GM12878 (cell line): ENCODE data around the gene ZNF107. TPM values are rescaled to one million over a fixed set of nuclear protein-coding genes. Genes with fewer than 3 reads are reported as not detected.

Experiments
- ATAC-seq: fragments of 200-7000 bp; cut with Tn5 transposase; 3 replicates; pipeline ENCODE4 v1.9.1; 2020; ENCODE audit warnings: mild to moderate bottlenecking, moderate library complexity
- BruUV-seq: library from RNA; stranded (reverse); fragments of 400-500 nt; replicated peaks from 2 replicates; lab custom pipeline; 2021; lab: Mats Ljungman, UMichigan
- CTCF ChIA-PET: fragments of 300-600 bp; sonication (Branson Sonifier 250); formaldehyde crosslinking; extraction: SDS; loops from one replicate; lab custom pipeline; 2021; ENCODE audit warnings: inconsistent platforms; lab: Yijun Ruan, JAX
- POLR2A ChIA-PET: fragments of 350-600 bp; formaldehyde crosslinking; extraction: SDS; loops from one replicate; lab custom pipeline; 2021; ENCODE audit warnings: inconsistent platforms; lab: Charles Lee
- RAD21 ChIA-PET: fragments of 300-600 bp; sonication (Branson Sonifier 250); formaldehyde crosslinking; loops from one replicate; lab custom pipeline; 2023; ENCODE audit warnings: antibody characterized with exemption; ENCODE audit not compliant: unreplicated experiment; lab: Charles Lee
- SMC1A ChIA-PET: fragments of 300-600 bp; sonication (Branson Sonifier 250); formaldehyde crosslinking; loops from one replicate; lab custom pipeline; 2023; ENCODE audit not compliant: unreplicated experiment, uncharacterized antibody; lab: Charles Lee
- DNase-seq: peaks from one replicate; pipeline ENCODE4 v3.0.0-alpha.2; 2011; ENCODE audit warnings: low read depth, low spot score
- FAIRE-seq: peaks from 3 replicates; lab custom pipeline; 2011; peaks lifted over from hg19 to GRCh38; lab: Jason Lieb, UNC
- H2AFZ ChIP-seq: 2 replicates; pipeline ENCODE4 v1.6.0; 2011; ENCODE audit warnings: low read depth, low read length, control low read depth; ENCODE audit not compliant: control insufficient read depth
- H3K27ac ChIP-seq: 2 replicates; pipeline ENCODE4 v1.5.1; 2011; ENCODE audit warnings: control low read depth; ENCODE audit not compliant: control insufficient read depth, insufficient read depth
- H3K27me3 ChIP-seq, 2 experiments: replicated peaks in 1 of 2; 2 replicates each; pipeline versions ENCODE4 v1.6.0 to v1.6.1; 2011; ENCODE audit warnings: low read length in 1 of 2; ENCODE audit not compliant: control insufficient read depth in 2 of 2, insufficient read depth in 2 of 2
- H3K36me3 ChIP-seq, 2 experiments: 2 replicates each; pipeline ENCODE4 v1.5.1; 2011; ENCODE audit warnings: low read length in 1 of 2; ENCODE audit not compliant: control insufficient read depth in 2 of 2, insufficient read depth in 2 of 2
- H3K4me1 ChIP-seq: 2 replicates; pipeline ENCODE4 v1.6.1; 2011; ENCODE audit warnings: mild to moderate bottlenecking, low read length, moderate library complexity, mixed read lengths; ENCODE audit not compliant: control insufficient read depth, insufficient read depth
- H3K4me2 ChIP-seq: 2 replicates; pipeline ENCODE4 v1.6.0; 2011; ENCODE audit warnings: control low read depth; ENCODE audit not compliant: control insufficient read depth, insufficient read depth
- H3K4me3 ChIP-seq: fragments of 200-600 bp; sonication (generic); 2 replicates; pipeline ENCODE4 v1.5.1; 2016
- H3K79me2 ChIP-seq: 2 replicates; pipeline ENCODE4 v1.6.0; 2011; ENCODE audit warnings: low read length; ENCODE audit not compliant: control insufficient read depth, insufficient read depth
- H3K9ac ChIP-seq: 2 replicates; pipeline ENCODE4 v1.8.0; 2011; ENCODE audit warnings: low read length, control low read depth, mixed read lengths; ENCODE audit not compliant: control insufficient read depth, insufficient read depth
- H3K9me3 ChIP-seq: replicated peaks from 3 replicates; pipeline ENCODE4 v1.5.1; 2011; ENCODE audit warnings: mild to moderate bottlenecking, low read length; ENCODE audit not compliant: control insufficient read depth, insufficient read depth
- H4K20me1 ChIP-seq: 2 replicates; pipeline ENCODE4 v1.6.0; 2011; ENCODE audit not compliant: control insufficient read depth, insufficient read depth
- CEBPB ChIP-seq, 2 experiments: fragments of 150-350 bp in 1 of 2; IDR thresholded peaks; 2 replicates each; pipeline ENCODE4 v1.6.1; 2012 to 2014; ENCODE audit warnings: low read depth in 2 of 2, low read length in 2 of 2, borderline replicate concordance in 1 of 2, inconsistent platforms in 1 of 2
- IRF5 ChIP-seq: fragments of 450-650 bp; IDR thresholded peaks from 2 replicates; pipeline ENCODE4 v1.6.1; 2017; ENCODE audit warnings: borderline replicate concordance
- KDM1A ChIP-seq: fragments of 200-600 bp; sonication (generic); IDR thresholded peaks from 2 replicates; pipeline ENCODE4 v1.6.1; 2016; ENCODE audit warnings: borderline replicate concordance
- MEF2A ChIP-seq: IDR thresholded peaks from 2 replicates; pipeline ENCODE4 v1.6.1; 2011; ENCODE audit warnings: low read depth, mild to moderate bottlenecking, low read length, moderate library complexity; ENCODE audit not compliant: insufficient read depth
- MYB ChIP-seq: fragments of 150-350 bp; IDR thresholded peaks from 2 replicates; pipeline ENCODE4 v1.6.1; 2014; ENCODE audit warnings: mild to moderate bottlenecking, low read depth, low read length, borderline replicate concordance
- NFYA ChIP-seq: IDR thresholded peaks from 2 replicates; pipeline ENCODE4 v1.6.1; 2011; ENCODE audit warnings: low read depth, mild to moderate bottlenecking, low read length, improper control_type of control experiment, borderline replicate concordance
- PAX8 ChIP-seq: fragments of 450-650 bp; IDR thresholded peaks from 2 replicates; pipeline ENCODE4 v1.6.1; 2017; ENCODE audit warnings: mild to moderate bottlenecking, moderate library complexity
- RELA ChIP-seq: fragments of 450-650 bp; IDR thresholded peaks from 2 replicates; pipeline ENCODE4 v1.8.0; 2014; ENCODE audit warnings: borderline replicate concordance; ENCODE audit not compliant: partially characterized antibody
- SP1 ChIP-seq: IDR thresholded peaks from one replicate; pipeline ENCODE4 v1.6.1; 2011; ENCODE audit warnings: low read depth, low read length
- WGBS: methylation state at CpG from one replicate; pipeline ENCODE4 v1.1.6; 2016; ENCODE audit warnings: low lambda C conversion rate; ENCODE audit not compliant: insufficient replicate concordance, insufficient coverage; ENCODE audit errors: missing lambda C conversion rate; 5-methylcytosine and 5-hydroxymethylcytosine counted together
- in situ Hi-C: fragments of 300-500 bp; cut with MboI; formaldehyde crosslinking; loops from 9 replicates; pipeline ENCODE4 v1.14.3; 2018; ENCODE audit warnings: mixed read lengths
- intact Hi-C: fragments of 100-400 bp; cut with micrococcal nuclease; formaldehyde crosslinking; loops from one replicate; pipeline ENCODE4 v1.14.2; 2022; ENCODE audit not compliant: unreplicated experiment
- polyA plus RNA-seq, 11 experiments: library from polyadenylated mRNA; depleted of rRNA in 4 of 11; unstranded in 6 of 11; stranded (reverse) in 5 of 11; fragments of >200 nt; fragmentation: Nextera tagmentation in 4 of 11; fragmentation: Illumina TruSeq in 1 of 11; extraction: Ambion mirVana in 4 of 11; extraction: Trizol in 1 of 11; gene quantifications; 1 replicate in 1 of 11; 2 replicates in 10 of 11; pipeline versions ENCODE4 v1.2.1 to v1.2.3, GENCODE V29; 2011 to 2016; ENCODE audit warnings: inconsistent platforms in 2 of 11, missing spikeins in 2 of 11, low read depth in 1 of 11
- total RNA-seq, 4 experiments: library from RNA; depleted of rRNA in 3 of 4; stranded (reverse); fragments of >200 nt in 3 of 4; fragmentation: Illumina TruSeq in 1 of 4; extraction: Trizol in 1 of 4; gene quantifications; 2 replicates each; pipeline versions ENCODE4 v1.2.1 to v1.2.3, GENCODE V29; 2013 to 2021
- TF ChIP-seq, protein P1 (sequence below): fragments of 450-650 bp; IDR thresholded peaks from 2 replicates; pipeline ENCODE4 v1.6.1; 2018; ENCODE audit warnings: mild to moderate bottlenecking, low read depth, moderate library complexity; ENCODE audit not compliant: partially characterized antibody
- TF ChIP-seq, protein P2 (sequence below), 3 experiments: IDR thresholded peaks in 2 of 3; conservative IDR thresholded peaks in 1 of 3; 2 replicates each; pipeline ENCODE4 v1.5.1; 2011; ENCODE audit warnings: low read depth in 3 of 3, low read length in 3 of 3, mild to moderate bottlenecking in 3 of 3, control low read depth in 2 of 3, moderate library complexity in 2 of 3, inconsistent platforms in 1 of 3, mixed read lengths in 1 of 3; ENCODE audit not compliant: control insufficient read depth in 2 of 3, insufficient read depth in 1 of 3; ENCODE audit errors: extremely low read depth in 1 of 3
- TF ChIP-seq, protein P3 (sequence below): fragments of 450-650 bp; IDR thresholded peaks from 2 replicates; pipeline ENCODE4 v1.6.1; 2017; ENCODE audit warnings: mild to moderate bottlenecking, low read depth, inconsistent platforms; ENCODE audit not compliant: poor library complexity, severe bottlenecking

The ZNF107 gene
- total and polyA plus RNA-seq, 10 of the 15 experiments (the other 5 are each of a cell fraction or from before 2014, with no cell fraction given): 3.2 to 23.3 (median 13.7) TPM

GRCh38 chr7:64632029-64632428 lies 33.9 kb upstream of the ZNF107 start:
- TF ChIP-seq, protein P1, sequence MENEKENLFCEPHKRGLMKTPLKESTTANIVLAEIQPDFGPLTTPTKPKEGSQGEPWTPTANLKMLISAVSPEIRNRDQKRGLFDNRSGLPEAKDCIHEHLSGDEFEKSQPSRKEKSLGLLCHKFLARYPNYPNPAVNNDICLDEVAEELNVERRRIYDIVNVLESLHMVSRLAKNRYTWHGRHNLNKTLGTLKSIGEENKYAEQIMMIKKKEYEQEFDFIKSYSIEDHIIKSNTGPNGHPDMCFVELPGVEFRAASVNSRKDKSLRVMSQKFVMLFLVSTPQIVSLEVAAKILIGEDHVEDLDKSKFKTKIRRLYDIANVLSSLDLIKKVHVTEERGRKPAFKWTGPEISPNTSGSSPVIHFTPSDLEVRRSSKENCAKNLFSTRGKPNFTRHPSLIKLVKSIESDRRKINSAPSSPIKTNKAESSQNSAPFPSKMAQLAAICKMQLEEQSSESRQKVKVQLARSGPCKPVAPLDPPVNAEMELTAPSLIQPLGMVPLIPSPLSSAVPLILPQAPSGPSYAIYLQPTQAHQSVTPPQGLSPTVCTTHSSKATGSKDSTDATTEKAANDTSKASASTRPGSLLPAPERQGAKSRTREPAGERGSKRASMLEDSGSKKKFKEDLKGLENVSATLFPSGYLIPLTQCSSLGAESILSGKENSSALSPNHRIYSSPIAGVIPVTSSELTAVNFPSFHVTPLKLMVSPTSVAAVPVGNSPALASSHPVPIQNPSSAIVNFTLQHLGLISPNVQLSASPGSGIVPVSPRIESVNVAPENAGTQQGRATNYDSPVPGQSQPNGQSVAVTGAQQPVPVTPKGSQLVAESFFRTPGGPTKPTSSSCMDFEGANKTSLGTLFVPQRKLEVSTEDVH: no peak
- no peak for TF ChIP-seq CEBPB (IDR thresholded peaks at IDR 0.05; ENCODE audit: borderline replicate concordance in 1 of 2, low read depth in 2 of 2, low read length in 2 of 2)
- TF ChIP-seq KDM1A: no peak
- TF ChIP-seq RELA: no peak
- TF ChIP-seq, protein P2, sequence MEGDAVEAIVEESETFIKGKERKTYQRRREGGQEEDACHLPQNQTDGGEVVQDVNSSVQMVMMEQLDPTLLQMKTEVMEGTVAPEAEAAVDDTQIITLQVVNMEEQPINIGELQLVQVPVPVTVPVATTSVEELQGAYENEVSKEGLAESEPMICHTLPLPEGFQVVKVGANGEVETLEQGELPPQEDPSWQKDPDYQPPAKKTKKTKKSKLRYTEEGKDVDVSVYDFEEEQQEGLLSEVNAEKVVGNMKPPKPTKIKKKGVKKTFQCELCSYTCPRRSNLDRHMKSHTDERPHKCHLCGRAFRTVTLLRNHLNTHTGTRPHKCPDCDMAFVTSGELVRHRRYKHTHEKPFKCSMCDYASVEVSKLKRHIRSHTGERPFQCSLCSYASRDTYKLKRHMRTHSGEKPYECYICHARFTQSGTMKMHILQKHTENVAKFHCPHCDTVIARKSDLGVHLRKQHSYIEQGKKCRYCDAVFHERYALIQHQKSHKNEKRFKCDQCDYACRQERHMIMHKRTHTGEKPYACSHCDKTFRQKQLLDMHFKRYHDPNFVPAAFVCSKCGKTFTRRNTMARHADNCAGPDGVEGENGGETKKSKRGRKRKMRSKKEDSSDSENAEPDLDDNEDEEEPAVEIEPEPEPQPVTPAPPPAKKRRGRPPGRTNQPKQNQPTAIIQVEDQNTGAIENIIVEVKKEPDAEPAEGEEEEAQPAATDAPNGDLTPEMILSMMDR (IDR thresholded peaks at IDR 0.05 in 2 of 3, conservative IDR thresholded peaks at IDR 0.05 in 1 of 3; ENCODE audit: control insufficient read depth in 2 of 3, extremely low read depth in 1 of 3, insufficient read depth in 1 of 3, low read depth in 3 of 3, low read length in 3 of 3): no peak
- no peak for TF ChIP-seq SP1
- no peak for TF ChIP-seq NFYA
- TF ChIP-seq PAX8: no peak
- TF ChIP-seq IRF5: no peak
- no peak for TF ChIP-seq MYB
- no peak for TF ChIP-seq MEF2A
- TF ChIP-seq, protein P3, sequence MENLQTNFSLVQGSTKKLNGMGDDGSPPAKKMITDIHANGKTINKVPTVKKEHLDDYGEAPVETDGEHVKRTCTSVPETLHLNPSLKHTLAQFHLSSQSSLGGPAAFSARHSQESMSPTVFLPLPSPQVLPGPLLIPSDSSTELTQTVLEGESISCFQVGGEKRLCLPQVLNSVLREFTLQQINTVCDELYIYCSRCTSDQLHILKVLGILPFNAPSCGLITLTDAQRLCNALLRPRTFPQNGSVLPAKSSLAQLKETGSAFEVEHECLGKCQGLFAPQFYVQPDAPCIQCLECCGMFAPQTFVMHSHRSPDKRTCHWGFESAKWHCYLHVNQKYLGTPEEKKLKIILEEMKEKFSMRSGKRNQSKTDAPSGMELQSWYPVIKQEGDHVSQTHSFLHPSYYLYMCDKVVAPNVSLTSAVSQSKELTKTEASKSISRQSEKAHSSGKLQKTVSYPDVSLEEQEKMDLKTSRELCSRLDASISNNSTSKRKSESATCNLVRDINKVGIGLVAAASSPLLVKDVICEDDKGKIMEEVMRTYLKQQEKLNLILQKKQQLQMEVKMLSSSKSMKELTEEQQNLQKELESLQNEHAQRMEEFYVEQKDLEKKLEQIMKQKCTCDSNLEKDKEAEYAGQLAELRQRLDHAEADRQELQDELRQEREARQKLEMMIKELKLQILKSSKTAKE: no peak
- Histone ChIP-seq H3K27me3 (no peaks in the 10 kb centered on the region), H3K79me2 (no peaks in the 10 kb centered on the region), H3K4me3 (no peak overlapping the region), H3K27ac (no peak overlapping the region), H3K4me1 (no peaks in the 10 kb centered on the region), H3K9ac (no peak overlapping the region), H4K20me1 (no peaks in the 10 kb centered on the region), H3K36me3 (no peaks in the 10 kb centered on the region), H3K9me3 (no peaks in the 10 kb centered on the region; the same call in 2 of the 3 replicates), H3K4me2 (no peak overlapping the region), H2AFZ (no peak overlapping the region)
- no peak for ATAC-seq
- BruUV-seq: no TSS peak
- CTCF ChIA-PET: no interaction called here
- no peak for FAIRE-seq
- intact Hi-C loops: no loop called here
- SMC1A ChIA-PET: no interaction called here
- in situ Hi-C loops: no loop called here
- RAD21 ChIA-PET: no interaction called here
- WGBS: 0% methylated on average over 1 of the region's 1 CpG
- DNase-seq: no peak
- POLR2A ChIA-PET: no interaction called here
